Esophagus (tissue), 2 donors: Measurements from ENCODE around the gene CSNK2A1. TPM values are rescaled to one million over a fixed set of nuclear protein-coding genes. Genes with fewer than 3 reads are reported as not detected.
A peak's percentile ranks its signal among the peaks of the same experiment; 100 is the strongest.

Experiments
- H3K27ac ChIP-seq, 2 donors: one replicate each; pipeline ENCODE4 v1.5.1; 2013; ENCODE audit warnings: low read depth in 2 of 2, mild to moderate bottlenecking in 2 of 2, inconsistent platforms in 1 of 2, low read length in 1 of 2, moderate library complexity in 1 of 2
- H3K27me3 ChIP-seq, 2 donors: one replicate each; pipeline ENCODE4 v1.6.1; 2013; ENCODE audit warnings: low read length in 2 of 2, control low read depth in 1 of 2, mild to moderate bottlenecking in 1 of 2; ENCODE audit not compliant: insufficient read depth in 2 of 2, control insufficient read depth in 1 of 2
- H3K36me3 ChIP-seq, 2 donors: one replicate each; pipeline ENCODE4 v1.6.1; 2013; ENCODE audit warnings: low read length in 1 of 2; ENCODE audit not compliant: control insufficient read depth in 2 of 2, insufficient read depth in 2 of 2
- H3K4me1 ChIP-seq, 2 donors: one replicate each; pipeline ENCODE4 v1.6.1; 2013; ENCODE audit warnings: low read length in 1 of 2; ENCODE audit not compliant: control insufficient read depth in 2 of 2, insufficient read depth in 2 of 2
- H3K4me3 ChIP-seq, 2 donors: one replicate each; pipeline ENCODE4 v1.5.1; 2013; ENCODE audit warnings: low read length in 2 of 2, mild to moderate bottlenecking in 2 of 2, low read depth in 1 of 2, moderate library complexity in 1 of 2
- H3K9me3 ChIP-seq, 2 donors: one replicate each; pipeline ENCODE4 v1.6.1; 2013; ENCODE audit warnings: mild to moderate bottlenecking in 2 of 2, low read depth in 1 of 2, low read length in 1 of 2, moderate library complexity in 1 of 2; ENCODE audit not compliant: control insufficient read depth in 2 of 2, insufficient read depth in 1 of 2
- WGBS, 2 donors: extraction: QIAGEN DNeasy Blood & Tissue Kit; methylation state at CpG; one replicate each; pipeline ENCODE4 v1.1.7; 2013; 5-methylcytosine and 5-hydroxymethylcytosine counted together
- polyA plus RNA-seq, 2 donors: library from polyadenylated mRNA; stranded (reverse); fragments of 200-250 nt; gene quantifications; one replicate each; pipeline ENCODE4 v1.2.3, GENCODE V29; 2013
- donor health status: healthy with polysubstance abuse.
- donor health status: Bipolar disorder and iron deficiency.

CSNK2A1 gene
- polyA plus RNA-seq, 2 donors: 22.2 to 31.7 TPM

GRCh38 chr20:550611-551010 is 7.0 kb upstream of the CSNK2A1 start:
- Histone ChIP-seq H3K4me3 (no peak overlapping the region), H3K9me3 (no peaks in the 10 kb centered on the region), H3K27ac (no peak overlapping the region), H3K27me3 (no peaks in the 10 kb centered on the region), H3K36me3 (no peaks in the 10 kb centered on the region), H3K4me1 (no peaks in the 10 kb centered on the region)
- WGBS, 2 donors: 74 to 79% methylated on average over 7 of the region's 7 CpGs

DNA sequence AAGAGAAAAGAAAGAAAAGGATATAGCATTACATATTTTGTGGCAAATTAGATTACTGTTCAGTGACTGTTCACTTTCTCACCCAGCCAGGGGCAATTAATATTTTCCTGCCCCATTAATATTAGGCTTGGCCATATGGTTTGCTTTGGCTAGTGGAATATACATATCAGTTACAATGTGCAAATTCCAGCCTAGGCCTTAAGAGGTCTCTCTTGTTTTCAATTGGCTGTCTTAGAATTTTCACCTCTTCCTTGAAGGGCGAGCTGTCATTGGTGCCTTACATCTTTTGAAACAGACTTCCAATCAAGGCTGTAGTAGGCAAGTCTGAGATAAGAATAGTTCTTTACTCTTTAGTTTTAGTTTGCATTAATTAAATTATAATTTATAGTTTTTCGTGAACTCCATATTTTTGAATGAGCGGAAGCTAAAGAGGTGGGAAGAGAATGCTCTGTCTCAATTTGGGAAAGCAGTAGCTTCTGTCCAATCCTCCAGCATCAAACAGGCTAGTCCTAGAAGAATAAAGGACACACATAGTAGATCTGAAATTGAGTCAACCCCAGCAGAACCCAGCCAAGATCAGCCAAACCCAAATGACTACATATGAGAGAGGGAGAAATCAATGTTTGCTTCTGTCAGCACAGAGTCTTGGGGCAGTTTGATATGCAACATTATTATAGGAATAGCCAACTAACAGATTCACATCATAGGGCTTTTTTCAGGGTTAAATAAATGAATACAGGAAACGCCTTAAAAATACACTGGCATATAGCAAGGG is 6.3 kb upstream of the CSNK2A1 start:
- Histone ChIP-seq H3K27me3 (no peaks in the 10 kb centered on the region), H3K27ac (no peak overlapping the region), H3K9me3 (no peaks in the 10 kb centered on the region), H3K4me1 (no peaks in the 10 kb centered on the region), H3K4me3 (no peak overlapping the region), H3K36me3 (no peaks in the 10 kb centered on the region)
- WGBS, 2 donors: 89% methylated on average over 4 of the region's 4 CpGs

- no peaks in the 10 kb centered on the region for H3K27me3 ChIP-seq
- H3K4me3 ChIP-seq: no peak overlapping the region
- 45 to 62% methylated on average over 1 of the region's 1 CpG for WGBS, 2 donors
- H3K4me1 ChIP-seq: no peaks in the 10 kb centered on the region
- H3K9me3 ChIP-seq: no peaks in the 10 kb centered on the region
- no peak overlapping the region for H3K27ac ChIP-seq
- no peaks in the 10 kb centered on the region for H3K36me3 ChIP-seq
Measured at GRCh38 chr20:548906-549305, 5.3 kb upstream of the CSNK2A1 start.

- H3K27me3 ChIP-seq: no peaks in the 10 kb centered on the region
- no peak overlapping the region for H3K27ac ChIP-seq
- 91 to 93% methylated on average over 1 of the region's 1 CpG for WGBS, 2 donors
- H3K36me3 ChIP-seq: no peaks in the 10 kb centered on the region
- H3K4me3 ChIP-seq: no peak overlapping the region
- no peaks in the 10 kb centered on the region for H3K4me1 ChIP-seq
- no peaks in the 10 kb centered on the region for H3K9me3 ChIP-seq
Measured at GRCh38 chr20:547394-547793, 3.8 kb upstream of the CSNK2A1 start.

DNA sequence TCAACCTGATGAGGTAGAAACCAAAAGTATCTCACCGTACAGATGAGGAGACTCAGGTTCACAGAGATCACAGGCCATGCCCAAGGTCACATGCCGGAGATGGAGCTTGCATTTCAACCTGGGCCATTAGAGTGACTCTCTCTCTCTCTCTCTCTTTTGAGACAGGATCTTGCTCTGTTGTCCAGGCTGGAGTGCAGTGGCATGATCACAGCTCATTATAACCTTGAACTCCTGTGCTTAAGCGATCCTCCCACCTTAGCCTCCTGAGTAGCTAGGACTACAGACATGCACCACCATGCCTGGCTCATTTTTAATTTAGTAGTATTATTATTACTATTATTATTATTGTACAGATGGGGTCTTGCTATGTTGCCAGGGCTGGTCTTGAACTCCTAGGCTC is 2.8 kb upstream of the CSNK2A1 start:
- Histone ChIP-seq H3K4me3 (no peak overlapping the region), H3K4me1 (no peaks in the 10 kb centered on the region), H3K9me3 (no peaks in the 10 kb centered on the region), H3K27ac (no peak overlapping the region), H3K36me3 (no peaks in the 10 kb centered on the region), H3K27me3 (no peaks in the 10 kb centered on the region)
- 82 to 87% methylated on average over 3 of the region's 3 CpGs for WGBS, 2 donors

- no peaks in the 10 kb centered on the region for H3K27me3 ChIP-seq
- WGBS, 2 donors: 61 to 66% methylated on average over 6 of the region's 6 CpGs
- H3K9me3 ChIP-seq: no peaks in the 10 kb centered on the region
- H3K4me1 ChIP-seq: no peaks in the 10 kb centered on the region
- H3K4me3 ChIP-seq: peak overlapping the region in 1 of 2 donors; percentile 100
- H3K36me3 ChIP-seq: no peaks in the 10 kb centered on the region
- H3K27ac ChIP-seq: peak overlapping the region in 1 of 2 donors; percentile 78
Measured at GRCh38 chr20:544153-544725, 649 bp upstream of the CSNK2A1 start.

GRCh38 chr20:542777-543368 is 717 bp downstream of the CSNK2A1 start:
- H3K27ac ChIP-seq: peak overlapping the region; percentile 85 to 97
- no peaks in the 10 kb centered on the region for H3K36me3 ChIP-seq
- H3K27me3 ChIP-seq: no peaks in the 10 kb centered on the region
- WGBS, 2 donors: 2 to 3% methylated on average over 12 of the region's 12 CpGs
- H3K4me1 ChIP-seq: peaks cover 0 to 2% of the 10 kb centered on the region in 2 donors
- peak overlapping the region; percentile 90 to 100 for H3K4me3 ChIP-seq
- no peaks in the 10 kb centered on the region for H3K9me3 ChIP-seq

DNA sequence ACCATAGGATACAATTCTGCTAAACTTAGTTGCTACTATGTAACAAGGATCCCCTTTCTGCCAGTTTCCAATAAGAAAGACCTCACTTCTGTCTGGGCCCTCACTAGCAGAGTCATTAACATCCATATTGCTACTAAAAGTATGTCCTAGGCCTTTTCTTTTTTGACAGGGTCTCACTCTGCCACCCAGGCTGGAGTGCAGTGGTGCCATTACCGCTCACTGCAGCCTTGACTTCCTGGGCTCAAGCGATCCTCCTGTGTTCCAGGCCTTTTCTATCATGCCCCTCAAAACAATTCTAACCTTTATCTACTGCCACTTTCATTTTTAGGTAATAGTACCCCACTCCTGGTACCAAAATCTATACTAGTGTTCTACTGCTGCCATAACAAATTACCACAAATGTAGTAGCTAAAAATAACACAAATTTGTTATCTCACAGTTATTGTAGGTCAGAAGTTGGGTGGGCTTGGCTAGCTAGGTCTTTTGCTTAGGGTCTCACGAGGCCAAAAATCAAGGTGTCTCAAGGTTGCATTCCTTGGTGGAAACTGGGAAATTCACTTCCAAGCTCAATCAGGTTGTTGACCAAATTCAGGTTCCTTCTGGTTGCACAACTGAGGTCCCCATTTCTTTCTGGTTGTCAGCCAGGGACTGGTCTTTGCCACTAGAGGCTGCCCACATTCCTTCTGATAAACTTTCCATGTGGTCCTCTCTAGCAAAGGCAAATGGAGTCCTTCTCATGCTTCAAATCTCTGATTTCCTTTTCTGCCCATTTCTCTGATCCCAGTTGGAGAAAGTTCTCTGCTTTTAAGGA is 3.0 kb downstream of the CSNK2A1 start:
- peaks cover 0 to 5% of the 10 kb centered on the region in 2 donors for H3K4me1 ChIP-seq
- H3K4me3 ChIP-seq: no peak overlapping the region
- no peaks in the 10 kb centered on the region for H3K36me3 ChIP-seq
- H3K27me3 ChIP-seq: no peaks in the 10 kb centered on the region
- H3K9me3 ChIP-seq: no peaks in the 10 kb centered on the region
- H3K27ac ChIP-seq: no peak overlapping the region
- WGBS, 2 donors: 98% methylated on average over 3 of the region's 3 CpGs

- Histone ChIP-seq H3K36me3 (no peaks in the 10 kb centered on the region), H3K4me3 (no peak overlapping the region), H3K4me1 (peaks cover 0 to 5% of the 10 kb centered on the region in 2 donors), H3K27me3 (no peaks in the 10 kb centered on the region), H3K27ac (no peak overlapping the region), H3K9me3 (no peaks in the 10 kb centered on the region)
- WGBS, 2 donors: 36 to 40% methylated on average over 2 of the region's 2 CpGs
Measured at GRCh38 chr20:539848-540247, 3.7 kb downstream of the CSNK2A1 start.
